H1 (cell line): ENCODE results near the gene B3GAT2. TPM values are rescaled to one million over a fixed set of nuclear protein-coding genes. Genes with fewer than 3 reads are reported as not detected.
A peak's percentile ranks its signal among the peaks of the same experiment; 100 is the strongest.

Source experiments
- CTCF ChIA-PET: fragments of 300-600 bp; sonication (Branson Sonifier 250); formaldehyde crosslinking; loops from one replicate; lab custom pipeline; 2021; ENCODE audit not compliant: partially characterized antibody; lab: Charles Lee
- POLR2A ChIA-PET: fragments of 300-600 bp; sonication (Branson Sonifier 250); formaldehyde crosslinking; loops from one replicate; lab custom pipeline; 2021; ENCODE audit warnings: inconsistent platforms; ENCODE audit not compliant: partially characterized antibody; lab: Charles Lee
- DNase-seq, 2 experiments: peaks; one replicate each; pipeline versions ENCODE4 v3.0.0 to v3.0.0-alpha.2; 2010 to 2022; ENCODE audit warnings: low spot score in 2 of 2, low read depth in 1 of 2, mixed read lengths in 1 of 2
- FAIRE-seq: peaks from 2 replicates; lab custom pipeline; 2011; peaks lifted over from hg19 to GRCh38; lab: Jason Lieb, UNC
- H2AFZ ChIP-seq: 2 replicates; pipeline ENCODE4 v1.8.1; 2012; ENCODE audit warnings: low read length, inconsistent platforms
- H2AK5ac ChIP-seq: 2 replicates; pipeline ENCODE4 v1.6.1; 2013; ENCODE audit warnings: low read depth, low read length
- H2BK120ac ChIP-seq: replicated peaks from 2 replicates; pipeline ENCODE3; 2013; ENCODE audit warnings: low read depth, low read length, inconsistent platforms
- H2BK12ac ChIP-seq: 2 replicates; pipeline ENCODE4 v1.6.1; 2013; ENCODE audit warnings: low read depth, low read length
- H2BK15ac ChIP-seq: 2 replicates; pipeline ENCODE4 v1.6.1; 2013; ENCODE audit warnings: low read length
- H2BK20ac ChIP-seq: 2 replicates; pipeline ENCODE4 v1.6.1; 2013; ENCODE audit warnings: low read length
- H2BK5ac ChIP-seq: 2 replicates; pipeline ENCODE4 v1.6.1; 2013; ENCODE audit warnings: low read depth, low read length
- H3K14ac ChIP-seq: 2 replicates; pipeline ENCODE4 v1.6.1; 2013; ENCODE audit warnings: inconsistent platforms; ENCODE audit not compliant: insufficient read length
- H3K18ac ChIP-seq: 2 replicates; pipeline ENCODE4 v1.6.1; 2013; ENCODE audit warnings: low read length; ENCODE audit errors: extremely low read depth
- H3K23ac ChIP-seq: 2 replicates; pipeline ENCODE4 v1.6.1; 2013; ENCODE audit warnings: inconsistent platforms; ENCODE audit not compliant: insufficient read length
- H3K23me2 ChIP-seq: 2 replicates; pipeline ENCODE4 v1.6.1; 2013; ENCODE audit warnings: low read depth, low read length
- H3K27ac ChIP-seq: 2 replicates; pipeline ENCODE4 v1.6.1; 2011; ENCODE audit warnings: low read depth, low read length, inconsistent platforms
- H3K27me3 ChIP-seq, 4 experiments: replicated peaks in 1 of 4; 1 replicate in 1 of 4; 2 replicates in 3 of 4; pipeline versions ENCODE4 v1.6.1 to v1.8.1; 2011 to 2013; ENCODE audit warnings: low read length in 3 of 4, mild to moderate bottlenecking in 3 of 4, inconsistent platforms in 2 of 4, mixed read lengths in 2 of 4, moderate library complexity in 1 of 4; ENCODE audit not compliant: control insufficient read depth in 3 of 4, insufficient read depth in 3 of 4; ENCODE audit errors: extremely low read depth in 1 of 4
- H3K36me3 ChIP-seq, 4 experiments: 2 replicates each; pipeline versions ENCODE4 v1.6.1 to v1.8.1; 2011 to 2013; ENCODE audit warnings: mild to moderate bottlenecking in 4 of 4, low read length in 3 of 4, moderate library complexity in 2 of 4, control low read depth in 1 of 4, inconsistent platforms in 1 of 4; ENCODE audit not compliant: insufficient read depth in 4 of 4, control insufficient read depth in 2 of 4
- H3K4ac ChIP-seq: replicated peaks from 2 replicates; pipeline ENCODE3; 2013; ENCODE audit warnings: low read length, low read depth, mixed read lengths, inconsistent platforms; ENCODE audit not compliant: insufficient read length
- H3K4me1 ChIP-seq, 4 experiments: replicated peaks in 1 of 4; 1 replicate in 1 of 4; 2 replicates in 3 of 4; pipeline versions ENCODE4 v1.6.1 to v1.8.1; 2011 to 2013; ENCODE audit warnings: low read length in 3 of 4, inconsistent platforms in 2 of 4, mixed read lengths in 1 of 4; ENCODE audit not compliant: insufficient read depth in 4 of 4, control insufficient read depth in 3 of 4
- H3K4me2 ChIP-seq, 2 experiments: 2 replicates each; pipeline versions ENCODE4 v1.6.1 to v1.8.1; 2011 to 2013; ENCODE audit warnings: low read depth in 2 of 2, low read length in 2 of 2, control low read depth in 1 of 2, inconsistent platforms in 1 of 2, mild to moderate bottlenecking in 1 of 2; ENCODE audit not compliant: insufficient read depth in 1 of 2
- H3K4me3 ChIP-seq, 4 experiments: fragments of 200-600, 300-600 bp in 1 of 4; sonication (generic), shearing (Covaris generic), sonication (Bioruptor Twin) in 1 of 4; 2 replicates each; pipeline versions ENCODE4 v1.5.1 to v1.8.1; 2011 to 2016; ENCODE audit warnings: low read length in 4 of 4, low read depth in 3 of 4, control low read depth in 2 of 4, inconsistent platforms in 2 of 4, mild to moderate bottlenecking in 2 of 4, mixed read lengths in 1 of 4, moderate library complexity in 1 of 4; ENCODE audit not compliant: insufficient read depth in 2 of 4; ENCODE audit errors: extremely low read depth in 1 of 4
- H3K56ac ChIP-seq: replicated peaks from 2 replicates; pipeline ENCODE3; 2013; ENCODE audit warnings: low read depth, mild to moderate bottlenecking, mixed read lengths, low read length, inconsistent platforms; ENCODE audit not compliant: insufficient read length
- H3K79me1 ChIP-seq: 2 replicates; pipeline ENCODE4 v1.6.1; 2013; ENCODE audit warnings: low read depth, low read length, control low read depth
- H3K79me2 ChIP-seq, 2 experiments: 2 replicates each; pipeline versions ENCODE4 v1.6.1 to v1.8.1; 2012 to 2013; ENCODE audit warnings: low read length in 2 of 2, mild to moderate bottlenecking in 2 of 2, inconsistent platforms in 1 of 2; ENCODE audit not compliant: insufficient read depth in 2 of 2, control insufficient read depth in 1 of 2
- H3K9ac ChIP-seq, 4 experiments: replicated peaks in 1 of 4; 1 replicate in 1 of 4; 2 replicates in 3 of 4; pipeline versions ENCODE4 v1.6.1 to v1.8.1; 2011 to 2013; ENCODE audit warnings: low read depth in 3 of 4, low read length in 3 of 4, control low read depth in 2 of 4, mild to moderate bottlenecking in 2 of 4, moderate library complexity in 2 of 4, inconsistent platforms in 1 of 4; ENCODE audit errors: extremely low read depth in 1 of 4
- H3K9me3 ChIP-seq, 2 experiments: 2 replicates each; pipeline versions ENCODE4 v1.6.1 to v1.8.1; 2012 to 2013; ENCODE audit warnings: mild to moderate bottlenecking in 2 of 2, moderate library complexity in 2 of 2, control low read depth in 1 of 2, inconsistent platforms in 1 of 2, low read depth in 1 of 2, low read length in 1 of 2, mixed read lengths in 1 of 2; ENCODE audit not compliant: insufficient read depth in 2 of 2
- H4K20me1 ChIP-seq, 2 experiments: replicated peaks in 1 of 2; 2 replicates each; pipeline versions ENCODE3 to v1.8.1; 2011 to 2013; ENCODE audit warnings: inconsistent platforms in 2 of 2, low read length in 2 of 2, mild to moderate bottlenecking in 1 of 2; ENCODE audit not compliant: insufficient read depth in 2 of 2, control insufficient read depth in 1 of 2
- H4K5ac ChIP-seq: 2 replicates; pipeline ENCODE4 v1.6.1; 2013; ENCODE audit warnings: low read length, low read depth, mixed read lengths, inconsistent platforms; ENCODE audit not compliant: insufficient read length
- H4K8ac ChIP-seq: 2 replicates; pipeline ENCODE4 v1.8.0; 2013; ENCODE audit warnings: mild to moderate bottlenecking, moderate library complexity, low read length, inconsistent platforms; ENCODE audit not compliant: insufficient read depth; ENCODE audit errors: extremely low read depth
- H4K91ac ChIP-seq: replicated peaks from 2 replicates; pipeline ENCODE3; 2013; ENCODE audit warnings: low read length, mixed read lengths, inconsistent platforms; ENCODE audit not compliant: insufficient read length
- BCL11A ChIP-seq, 2 experiments: IDR thresholded peaks; one replicate each; pipeline ENCODE4 v1.6.1; 2011; ENCODE audit warnings: low read depth in 2 of 2, low read length in 2 of 2, mild to moderate bottlenecking in 2 of 2
- CBX8 ChIP-seq: fragments of 300-800, 300-1000 bp; sonication (generic); IDR thresholded peaks from 2 replicates; pipeline ENCODE4 v1.7.1; 2016; ENCODE audit warnings: low read depth, low read length, borderline replicate concordance
- CTCF ChIP-seq, 3 experiments: IDR thresholded peaks; 1 replicate in 2 of 3; 2 replicates in 1 of 3; pipeline versions ENCODE4 v1.5.1 to v1.6.1; 2011; ENCODE audit warnings: low read length in 3 of 3, mild to moderate bottlenecking in 3 of 3, inconsistent platforms in 2 of 3, low read depth in 1 of 3, moderate library complexity in 1 of 3; ENCODE audit not compliant: insufficient read depth in 1 of 3; ENCODE audit errors: control extremely low read depth in 1 of 3
- MAX ChIP-seq: IDR thresholded peaks from 2 replicates; pipeline ENCODE4 v1.6.1; 2012; ENCODE audit warnings: inconsistent platforms
- PHF8 ChIP-seq: fragments of 200-600 bp; sonication (generic); conservative IDR thresholded peaks from 2 replicates; pipeline ENCODE4 v1.7.1; 2012; ENCODE audit warnings: low read depth, mild to moderate bottlenecking, inconsistent platforms, low read length, moderate library complexity
- SP2 ChIP-seq: IDR thresholded peaks from 2 replicates; pipeline ENCODE4 v1.6.1; 2012; ENCODE audit warnings: mild to moderate bottlenecking, low read length, inconsistent platforms
- SUZ12 ChIP-seq: fragments of 200-600 bp; sonication (generic); IDR thresholded peaks from 2 replicates; pipeline ENCODE4 v1.6.1; 2012; ENCODE audit warnings: mild to moderate bottlenecking, inconsistent platforms, low read length, moderate library complexity, mixed read lengths
- TCF12 ChIP-seq: IDR thresholded peaks from 2 replicates; pipeline ENCODE4 v1.6.1; 2011; ENCODE audit warnings: low read depth, mild to moderate bottlenecking, low read length
- WGBS, 2 experiments: shearing (Covaris generic) in 1 of 2; methylation state at CpG; one replicate each; pipeline versions ENCODE4 v1.1.6 to v1.1.7; 2013 to 2015; ENCODE audit warnings: low lambda C conversion rate in 2 of 2, mixed read lengths in 2 of 2, inconsistent platforms in 1 of 2, low coverage in 1 of 2, missing lambda C conversion rate in 1 of 2; ENCODE audit not compliant: insufficient replicate concordance in 2 of 2, insufficient coverage in 1 of 2, insufficient read length in 1 of 2; ENCODE audit errors: extremely low coverage in 1 of 2, missing lambda C conversion rate in 1 of 2; 5-methylcytosine and 5-hydroxymethylcytosine counted together
- polyA plus RNA-seq, 7 experiments: library from polyadenylated mRNA; depleted of rRNA in 3 of 7; stranded (reverse) in 5 of 7; unstranded in 2 of 7; fragments of >200 nt in 5 of 7; fragments of 200-250 nt in 2 of 7; gene quantifications; 1 replicate in 5 of 7; 2 replicates in 1 of 7; 4 replicates in 1 of 7; pipeline versions ENCODE4 v1.2.1 to v1.2.3, GENCODE V29; 2011 to 2013; ENCODE audit warnings: missing spikeins in 2 of 7, mixed read lengths in 2 of 7
- total RNA-seq: library from RNA; stranded (reverse); fragmentation: NEBNext Ultra II Directional; extraction: Animal tissue kit (Norgen Biotek cat#: 25700); gene quantifications from 2 replicates; pipeline ENCODE4 v1.2.1, GENCODE V29; 2021

Gene B3GAT2
- total and polyA plus RNA-seq, 2 of the 8 experiments (the other 6 are each of a cell fraction or from before 2014, with no cell fraction given): 0.83 to 1.9 TPM

- Histone ChIP-seq H3K4me2 (peak overlapping the region; percentile 66 to 91), H3K18ac (no peak overlapping the region; the same call in 1 of the 2 replicates), H3K4me3 (peak overlapping the region; percentile 16 to 68 (median 38)), H3K56ac (no peak overlapping the region), H3K23me2 (peaks cover 15% of the 10 kb centered on the region; the same call in 1 of the 2 replicates), H3K14ac (no peak overlapping the region), H2BK12ac (peak overlapping the region; percentile 27; the same call in 1 of the 2 replicates), H2BK5ac (no peak overlapping the region), H3K79me2 (no peaks in the 10 kb centered on the region), H2AFZ (peak overlapping the region; percentile 63; the same call in 1 of the 2 replicates), H4K20me1 (no peaks in the 10 kb centered on the region), H4K91ac (no peak overlapping the region), H4K8ac (peak overlapping the region; percentile 84), H3K27ac (no peak overlapping the region), H3K23ac (no peak overlapping the region), H3K27me3 (peaks cover 14 to 51% (median 39%) of the 10 kb centered on the region in 4 experiments), H3K36me3 (no peaks in the 10 kb centered on the region), H2BK120ac (no peak overlapping the region), H2BK15ac (no peak overlapping the region), H3K4ac (no peak overlapping the region), H2AK5ac (no peak overlapping the region), H3K9ac (no peak overlapping the region), H3K9me3 (no peaks in the 10 kb centered on the region), H3K4me1 (peaks cover 0 to 4% (median 1%) of the 10 kb centered on the region in 4 experiments; a peak in 4 of 7 replicates), H4K5ac (no peak overlapping the region), H3K79me1 (no peaks in the 10 kb centered on the region), H2BK20ac (no peak overlapping the region)
- DNase-seq: peak; percentile 70 to 99
- ChIA-PET POLR2A (interaction anchor here (1.6 kb wide), 1 partner anchor 15 kb away, joined by 3 read pairs; no protein-coding TSS in a partner anchor), CTCF (interaction anchor here (0.6 to 4.7 kb wide), 39 partner anchors 11 to 735 kb away, joined by 3 to 49 read pairs (median 4); partner anchors contain the start of gene SMAP1)
- FAIRE-seq: no peak
- WGBS, 2 experiments: 2% methylated on average over 54 of the region's 65 CpGs; no CpG with 5 or more reads in 1 of the 2 experiments
- TF ChIP-seq PHF8: 0 out of 2 replicates have a peak, but pooled peaks have one; percentile 40
- no peak for TF ChIP-seq CBX8
- no peak for TF ChIP-seq SUZ12
- no peak for TF ChIP-seq TCF12
- peak; percentile 95 to 98 (median 95) for TF ChIP-seq CTCF (IDR thresholded peaks at IDR 0.05; ENCODE audit: control extremely low read depth in 1 of 3, insufficient read depth in 1 of 3, low read depth in 1 of 3, low read length in 3 of 3)
- no peak for TF ChIP-seq BCL11A (IDR thresholded peaks at IDR 0.05; ENCODE audit: low read depth in 2 of 2, low read length in 2 of 2)
- no peak for TF ChIP-seq SP2
- peak; percentile 97 for TF ChIP-seq MAX
Measured at GRCh38 chr6:70955441-70956190, 1.2 kb downstream of the B3GAT2 start.
